Measurements from ENCODE around the gene BRI3.

Gene BRI3

DNA sequence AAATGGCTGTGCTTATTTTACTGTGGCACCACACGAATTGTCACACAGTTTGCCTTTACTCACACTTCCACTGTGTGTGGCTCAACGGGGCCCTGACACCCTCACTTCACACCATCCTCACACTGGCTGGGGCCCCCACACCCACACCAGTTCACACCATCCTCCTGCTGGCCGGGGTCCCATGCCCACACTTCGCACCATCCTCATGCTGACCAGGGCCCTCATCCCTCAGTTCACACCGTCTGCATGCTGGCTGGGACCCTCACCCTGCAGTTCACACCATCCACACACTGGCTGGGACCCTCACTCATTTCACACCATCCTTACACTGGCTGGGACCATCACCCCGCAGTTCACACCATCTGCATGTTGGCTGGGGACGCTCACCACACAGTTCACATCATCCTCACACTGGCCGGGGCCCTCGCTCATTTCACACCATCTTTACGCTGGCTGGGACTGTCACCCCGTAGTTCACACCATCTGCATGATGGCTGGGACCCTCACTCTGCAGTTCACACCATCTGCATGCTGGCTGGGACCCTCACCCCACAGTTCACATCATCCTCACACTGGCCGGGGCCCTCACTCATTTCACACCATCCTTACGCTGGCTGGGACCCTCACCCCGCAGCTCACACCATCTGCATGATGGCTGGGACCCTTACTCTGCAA, 36.0 kb downstream of the BRI3 start:
- no peak for FAIRE-seq
- DNase-seq (ENCODE audit: insufficient read length, low spot score): no peak
- no peak for TF ChIP-seq POLR2AphosphoS5 (IDR thresholded peaks at IDR 0.05; ENCODE audit: low read depth, low read length)
- no peak for TF ChIP-seq TAF1 (IDR thresholded peaks at IDR 0.05; ENCODE audit: low read depth, low read length)
- TF ChIP-seq SPI1 (IDR thresholded peaks at IDR 0.05; ENCODE audit: low read depth, low read length): no peak
- TF ChIP-seq POU2F2 (IDR thresholded peaks at IDR 0.05; ENCODE audit: low read depth, low read length): no peak
- no peak for TF ChIP-seq POLR2A (IDR thresholded peaks at IDR 0.05; ENCODE audit: low read depth, low read length)
- no peak for TF ChIP-seq PAX5 (IDR thresholded peaks at IDR 0.05; ENCODE audit: insufficient read depth, low read length, severe bottlenecking)

GRCh38 chr7:98319176-98319575, 37.7 kb downstream of the BRI3 start:
- no peak for FAIRE-seq
- DNase-seq (ENCODE audit: insufficient read length, low spot score): no peak
- TF ChIP-seq POLR2AphosphoS5 (IDR thresholded peaks at IDR 0.05; ENCODE audit: low read depth, low read length) (no peak), TAF1 (IDR thresholded peaks at IDR 0.05; ENCODE audit: low read depth, low read length) (no peak), POLR2A (IDR thresholded peaks at IDR 0.05; ENCODE audit: low read depth, low read length) (no peak), SPI1 (IDR thresholded peaks at IDR 0.05; ENCODE audit: low read depth, low read length) (no peak), PAX5 (IDR thresholded peaks at IDR 0.05; ENCODE audit: insufficient read depth, low read length, severe bottlenecking) (no peak), POU2F2 (IDR thresholded peaks at IDR 0.05; ENCODE audit: low read depth, low read length) (no peak)

GRCh38 chr7:98321301-98321700, 39.8 kb downstream of the BRI3 start:
- TF ChIP-seq PAX5 (IDR thresholded peaks at IDR 0.05; ENCODE audit: insufficient read depth, low read length, severe bottlenecking): no peak
- TF ChIP-seq SPI1 (IDR thresholded peaks at IDR 0.05; ENCODE audit: low read depth, low read length): no peak
- no peak for TF ChIP-seq POU2F2 (IDR thresholded peaks at IDR 0.05; ENCODE audit: low read depth, low read length)
- no peak for TF ChIP-seq TAF1 (IDR thresholded peaks at IDR 0.05; ENCODE audit: low read depth, low read length)
- TF ChIP-seq POLR2A (IDR thresholded peaks at IDR 0.05; ENCODE audit: low read depth, low read length): no peak
- TF ChIP-seq POLR2AphosphoS5 (IDR thresholded peaks at IDR 0.05; ENCODE audit: low read depth, low read length): no peak
- FAIRE-seq: no peak
- DNase-seq (ENCODE audit: insufficient read length, low spot score): no peak

DNA sequence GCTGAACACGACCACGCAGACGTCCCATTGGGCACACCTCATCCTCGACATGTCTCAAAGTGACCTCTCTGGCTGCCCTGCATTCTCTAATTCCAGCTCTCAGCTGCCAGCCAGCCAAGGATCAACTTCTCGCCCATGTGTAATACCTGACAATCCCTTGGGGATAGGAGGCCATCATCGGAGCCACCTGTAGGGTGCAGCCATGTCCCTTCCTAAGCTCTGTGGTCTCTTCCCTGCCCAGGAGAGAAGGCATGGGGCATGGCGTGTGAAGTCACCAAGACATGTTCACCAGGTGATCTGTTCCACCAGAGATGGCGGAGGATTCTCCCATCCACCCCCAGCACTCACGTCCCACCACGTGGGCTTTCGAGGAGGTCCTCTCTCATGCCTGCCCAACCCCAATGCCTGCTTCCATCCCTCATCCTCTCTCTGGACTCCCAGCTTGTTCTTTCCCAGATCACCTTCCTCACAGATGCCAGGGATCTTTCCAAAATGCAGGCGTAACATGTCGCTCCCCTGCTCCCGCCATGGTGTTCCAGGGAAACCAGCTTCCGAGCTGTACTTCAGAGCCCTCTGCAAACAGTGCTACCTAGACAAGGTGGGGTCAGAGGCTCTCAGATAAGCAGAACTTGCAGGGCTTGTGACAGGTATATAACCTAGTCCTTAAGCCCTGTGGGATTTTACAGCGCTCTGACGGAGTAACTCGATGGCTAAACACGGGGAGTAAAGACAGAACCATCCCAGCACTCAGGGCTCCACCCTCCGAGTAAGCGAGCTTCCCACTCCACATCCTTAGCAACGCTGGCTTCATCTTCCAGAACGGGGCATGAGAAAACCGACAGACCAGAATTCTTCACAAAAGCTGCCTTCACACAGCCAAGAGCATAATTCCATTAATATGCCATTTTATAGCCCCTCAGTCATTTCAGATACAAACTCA, 41.1 kb downstream of the BRI3 start:
- TF ChIP-seq PAX5 (IDR thresholded peaks at IDR 0.05; ENCODE audit: insufficient read depth, low read length, severe bottlenecking) (no peak), POU2F2 (IDR thresholded peaks at IDR 0.05; ENCODE audit: low read depth, low read length) (no peak), TAF1 (IDR thresholded peaks at IDR 0.05; ENCODE audit: low read depth, low read length) (no peak), POLR2AphosphoS5 (IDR thresholded peaks at IDR 0.05; ENCODE audit: low read depth, low read length) (no peak), SPI1 (IDR thresholded peaks at IDR 0.05; ENCODE audit: low read depth, low read length) (no peak), POLR2A (IDR thresholded peaks at IDR 0.05; ENCODE audit: low read depth, low read length) (no peak)
- DNase-seq (ENCODE audit: insufficient read length, low spot score) (no peak), FAIRE-seq (no peak)

DNA sequence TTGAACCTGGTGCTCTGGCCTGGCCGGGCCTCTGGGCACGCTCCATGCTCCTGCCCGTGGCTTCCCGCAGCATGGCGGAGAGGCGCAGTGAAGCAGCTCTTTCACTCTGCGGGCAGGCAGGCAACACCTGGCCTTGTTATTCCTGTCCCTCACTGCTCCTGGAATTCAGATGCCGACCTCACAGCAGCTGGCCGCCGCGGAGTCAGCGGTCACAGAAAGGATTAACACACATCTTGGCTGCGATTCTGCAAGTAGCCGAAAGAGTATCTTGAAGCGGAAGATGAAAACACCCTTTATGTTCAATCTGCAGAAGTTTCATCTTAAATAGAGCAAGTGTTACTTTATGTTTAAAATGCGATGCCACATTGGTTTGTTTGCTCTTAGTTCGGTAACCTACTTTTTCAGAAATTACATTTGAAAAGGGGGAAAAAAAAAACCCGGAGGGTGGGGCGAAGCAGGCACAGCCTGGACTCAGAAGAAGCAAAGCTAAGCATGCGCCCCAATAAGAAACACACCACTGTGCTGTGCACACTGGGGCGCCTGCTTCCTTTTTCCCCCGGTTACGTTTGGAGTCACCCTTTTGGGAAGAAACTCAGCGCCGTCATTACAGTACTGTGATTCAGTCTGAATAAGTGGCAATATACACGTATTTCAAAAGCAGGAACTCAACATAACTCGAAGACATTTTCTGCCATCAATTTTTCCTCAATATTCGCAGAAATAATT, 42.3 kb downstream of the BRI3 start:
- no peak for TF ChIP-seq POU2F2 (IDR thresholded peaks at IDR 0.05; ENCODE audit: low read depth, low read length)
- TF ChIP-seq POLR2AphosphoS5 (IDR thresholded peaks at IDR 0.05; ENCODE audit: low read depth, low read length): no peak
- TF ChIP-seq TAF1 (IDR thresholded peaks at IDR 0.05; ENCODE audit: low read depth, low read length): no peak
- no peak for TF ChIP-seq SPI1 (IDR thresholded peaks at IDR 0.05; ENCODE audit: low read depth, low read length)
- no peak for TF ChIP-seq PAX5 (IDR thresholded peaks at IDR 0.05; ENCODE audit: insufficient read depth, low read length, severe bottlenecking)
- no peak for TF ChIP-seq POLR2A (IDR thresholded peaks at IDR 0.05; ENCODE audit: low read depth, low read length)
- no peak for FAIRE-seq
- DNase-seq (ENCODE audit: insufficient read length, low spot score): no peak

GRCh38 chr7:98324782-98325181, 43.3 kb downstream of the BRI3 start:
- no peak for TF ChIP-seq SPI1 (IDR thresholded peaks at IDR 0.05; ENCODE audit: low read depth, low read length)
- no peak for TF ChIP-seq PAX5 (IDR thresholded peaks at IDR 0.05; ENCODE audit: insufficient read depth, low read length, severe bottlenecking)
- no peak for TF ChIP-seq POLR2AphosphoS5 (IDR thresholded peaks at IDR 0.05; ENCODE audit: low read depth, low read length)
- no peak for TF ChIP-seq TAF1 (IDR thresholded peaks at IDR 0.05; ENCODE audit: low read depth, low read length)
- no peak for TF ChIP-seq POU2F2 (IDR thresholded peaks at IDR 0.05; ENCODE audit: low read depth, low read length)
- no peak for TF ChIP-seq POLR2A (IDR thresholded peaks at IDR 0.05; ENCODE audit: low read depth, low read length)
- no peak for DNase-seq (ENCODE audit: insufficient read length, low spot score)
- no peak for FAIRE-seq

GRCh38 chr7:98329100-98329790, 47.8 kb downstream of the BRI3 start:
- TF ChIP-seq SPI1 (IDR thresholded peaks at IDR 0.05; ENCODE audit: low read depth, low read length): peak; percentile 25; the same call in 1 of the 2 replicates
- no peak for TF ChIP-seq POLR2AphosphoS5 (IDR thresholded peaks at IDR 0.05; ENCODE audit: low read depth, low read length)
- DNase-seq (ENCODE audit: insufficient read length, low spot score) (no peak), FAIRE-seq (no peak)

GRCh38 chr7:98329791-98330373, 48.4 kb downstream of the BRI3 start:
- TF ChIP-seq SPI1 (IDR thresholded peaks at IDR 0.05; ENCODE audit: low read depth, low read length): no peak
- TF ChIP-seq TAF1 (IDR thresholded peaks at IDR 0.05; ENCODE audit: low read depth, low read length): no peak
- no peak for TF ChIP-seq POLR2AphosphoS5 (IDR thresholded peaks at IDR 0.05; ENCODE audit: low read depth, low read length)
- TF ChIP-seq PAX5 (IDR thresholded peaks at IDR 0.05; ENCODE audit: insufficient read depth, low read length, severe bottlenecking): no peak
- no peak for TF ChIP-seq POU2F2 (IDR thresholded peaks at IDR 0.05; ENCODE audit: low read depth, low read length)
- no peak for TF ChIP-seq POLR2A (IDR thresholded peaks at IDR 0.05; ENCODE audit: low read depth, low read length)
- no peak for FAIRE-seq
- DNase-seq (ENCODE audit: insufficient read length, low spot score): no peak

All from GM12891 (cell line).